PFSK-1 (cell line): ENCODE data around the gene ADAMTS4.

ENCODE experiments used
- POLR2AphosphoS5 ChIP-seq: IDR thresholded peaks from 2 replicates; pipeline ENCODE4 v1.6.1; 2012; ENCODE audit warnings: low read depth, mild to moderate bottlenecking, control low read depth, low read length, moderate library complexity
- SIN3A ChIP-seq: IDR thresholded peaks from 2 replicates; pipeline ENCODE4 v1.6.1; 2012; ENCODE audit warnings: mild to moderate bottlenecking, low read length, moderate library complexity, borderline replicate concordance; ENCODE audit not compliant: insufficient read depth
- TF ChIP-seq, protein P1 (sequence below), 2 experiments: IDR thresholded peaks; 2 replicates each; pipeline versions ENCODE4 v1.6.1 to v1.8.0; 2011 to 2012; ENCODE audit warnings: low read depth in 2 of 2, low read length in 2 of 2, control low read depth in 1 of 2, inconsistent platforms in 1 of 2, mild to moderate bottlenecking in 1 of 2, moderate library complexity in 1 of 2; ENCODE audit not compliant: insufficient read depth in 1 of 2

DNA sequence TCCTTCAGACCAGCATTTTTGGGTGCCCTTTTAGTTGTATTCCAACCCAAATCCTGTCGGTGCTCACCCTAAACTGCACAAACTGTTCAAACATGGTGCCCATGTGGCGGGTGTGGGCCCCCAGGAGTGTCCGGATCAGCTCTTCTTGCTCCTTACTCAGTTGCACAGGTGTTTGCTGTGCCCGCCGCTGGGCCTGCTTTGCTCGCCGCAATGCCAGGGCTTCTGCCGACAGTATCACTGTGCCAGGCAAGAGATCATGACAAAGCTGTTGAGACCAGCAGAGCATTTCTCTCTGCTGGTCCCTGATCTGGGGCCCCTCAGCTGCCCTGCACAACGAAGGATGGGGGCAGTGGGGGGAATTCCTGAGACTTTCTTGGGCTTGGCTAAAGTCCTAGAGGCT is 34.2 kb upstream of the ADAMTS4 start:
- TF ChIP-seq, protein P1, sequence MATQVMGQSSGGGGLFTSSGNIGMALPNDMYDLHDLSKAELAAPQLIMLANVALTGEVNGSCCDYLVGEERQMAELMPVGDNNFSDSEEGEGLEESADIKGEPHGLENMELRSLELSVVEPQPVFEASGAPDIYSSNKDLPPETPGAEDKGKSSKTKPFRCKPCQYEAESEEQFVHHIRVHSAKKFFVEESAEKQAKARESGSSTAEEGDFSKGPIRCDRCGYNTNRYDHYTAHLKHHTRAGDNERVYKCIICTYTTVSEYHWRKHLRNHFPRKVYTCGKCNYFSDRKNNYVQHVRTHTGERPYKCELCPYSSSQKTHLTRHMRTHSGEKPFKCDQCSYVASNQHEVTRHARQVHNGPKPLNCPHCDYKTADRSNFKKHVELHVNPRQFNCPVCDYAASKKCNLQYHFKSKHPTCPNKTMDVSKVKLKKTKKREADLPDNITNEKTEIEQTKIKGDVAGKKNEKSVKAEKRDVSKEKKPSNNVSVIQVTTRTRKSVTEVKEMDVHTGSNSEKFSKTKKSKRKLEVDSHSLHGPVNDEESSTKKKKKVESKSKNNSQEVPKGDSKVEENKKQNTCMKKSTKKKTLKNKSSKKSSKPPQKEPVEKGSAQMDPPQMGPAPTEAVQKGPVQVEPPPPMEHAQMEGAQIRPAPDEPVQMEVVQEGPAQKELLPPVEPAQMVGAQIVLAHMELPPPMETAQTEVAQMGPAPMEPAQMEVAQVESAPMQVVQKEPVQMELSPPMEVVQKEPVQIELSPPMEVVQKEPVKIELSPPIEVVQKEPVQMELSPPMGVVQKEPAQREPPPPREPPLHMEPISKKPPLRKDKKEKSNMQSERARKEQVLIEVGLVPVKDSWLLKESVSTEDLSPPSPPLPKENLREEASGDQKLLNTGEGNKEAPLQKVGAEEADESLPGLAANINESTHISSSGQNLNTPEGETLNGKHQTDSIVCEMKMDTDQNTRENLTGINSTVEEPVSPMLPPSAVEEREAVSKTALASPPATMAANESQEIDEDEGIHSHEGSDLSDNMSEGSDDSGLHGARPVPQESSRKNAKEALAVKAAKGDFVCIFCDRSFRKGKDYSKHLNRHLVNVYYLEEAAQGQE (IDR thresholded peaks at IDR 0.05; ENCODE audit: insufficient read depth in 1 of 2, low read depth in 2 of 2, low read length in 2 of 2), result no peak
- TF ChIP-seq POLR2AphosphoS5 (no peak), SIN3A (no peak)
